A673 (cell line): ENCODE measurements around the gene TPGS2.

Experiments used
- CTCF ChIP-seq: fragments of 300-800, 200-600 bp; sonication (generic); conservative IDR thresholded peaks from 2 replicates; pipeline ENCODE4 v1.5.1; 2017; ENCODE audit warnings: low read depth, mild to moderate bottlenecking, antibody characterized with exemption, low read length, moderate library complexity, mixed read lengths
- EZH2 ChIP-seq: fragments of 200-600 bp; sonication (generic); IDR thresholded peaks from 2 replicates; pipeline ENCODE4 v1.6.1; 2017; ENCODE audit warnings: borderline replicate concordance, low read depth, mild to moderate bottlenecking, mixed read lengths, antibody characterized with exemption, low read length; ENCODE audit not compliant: poor library complexity, severe bottlenecking

- TF ChIP-seq CTCF (no peak), EZH2 (no peak)
Observed at GRCh38 chr18:36849288-36850006, 20.6 kb upstream of the TPGS2 start.
